Activated CD8-positive, alpha-beta T cell treated with anti-CD3 and anti-CD28 coated beads, Interleukin-2, amount 10 ng/mL, durations not matched to agents 7 days and 5 days (primary cell): ENCODE data around the gene WIPI1. TPM values are rescaled to one million over a fixed set of nuclear protein-coding genes. Genes with fewer than 3 reads are reported as not detected.

Source experiments
- ATAC-seq: fragments of 150-1000 bp; cut with Tn5 transposase; one replicate; pipeline ENCODE4 v1.10.0; 2021; ENCODE audit warnings: moderate library complexity
- CTCF ChIA-PET: fragments of 350-600 bp; sonication (Branson Sonifier 250); formaldehyde crosslinking; loops from one replicate; lab custom pipeline; 2021; ENCODE audit warnings: antibody characterized with exemption; lab: Charles Lee
- POLR2A ChIA-PET: fragments of 350-600 bp; sonication (Branson Sonifier 250); formaldehyde crosslinking; loops from one replicate; lab custom pipeline; 2021; ENCODE audit warnings: antibody characterized with exemption; lab: Charles Lee
- DNase-seq: peaks from one replicate; pipeline ENCODE4 v3.0.0-alpha.2; 2020
- H3K27ac Mint-ChIP-seq: one replicate; pipeline ENCODE4 v1.8.0; 2021; ENCODE audit warnings: mild to moderate bottlenecking, mixed read lengths
- H3K27me3 Mint-ChIP-seq: one replicate; pipeline ENCODE4 v1.8.0; 2021; ENCODE audit warnings: low read depth, mixed read lengths
- H3K36me3 Mint-ChIP-seq: one replicate; pipeline ENCODE4 v1.8.0; 2021; ENCODE audit warnings: low read depth, mixed read lengths
- H3K4me1 Mint-ChIP-seq: one replicate; pipeline ENCODE4 v1.8.0; 2021; ENCODE audit warnings: low read depth, mixed read lengths
- H3K4me3 Mint-ChIP-seq: one replicate; pipeline ENCODE4 v1.8.0; 2021; ENCODE audit warnings: mild to moderate bottlenecking, mixed read lengths
- H3K9me3 Mint-ChIP-seq: one replicate; pipeline ENCODE4 v1.8.0; 2022; ENCODE audit warnings: mixed read lengths; ENCODE audit not compliant: insufficient read depth
- total RNA-seq, 2 experiments: library from RNA; stranded (reverse); gene quantifications; one replicate each; pipeline ENCODE4 v1.2.3, GENCODE V29; 2021

The WIPI1 gene
- total RNA-seq, 2 experiments from 2014 or later = 40.8 to 41.4 TPM

DNA sequence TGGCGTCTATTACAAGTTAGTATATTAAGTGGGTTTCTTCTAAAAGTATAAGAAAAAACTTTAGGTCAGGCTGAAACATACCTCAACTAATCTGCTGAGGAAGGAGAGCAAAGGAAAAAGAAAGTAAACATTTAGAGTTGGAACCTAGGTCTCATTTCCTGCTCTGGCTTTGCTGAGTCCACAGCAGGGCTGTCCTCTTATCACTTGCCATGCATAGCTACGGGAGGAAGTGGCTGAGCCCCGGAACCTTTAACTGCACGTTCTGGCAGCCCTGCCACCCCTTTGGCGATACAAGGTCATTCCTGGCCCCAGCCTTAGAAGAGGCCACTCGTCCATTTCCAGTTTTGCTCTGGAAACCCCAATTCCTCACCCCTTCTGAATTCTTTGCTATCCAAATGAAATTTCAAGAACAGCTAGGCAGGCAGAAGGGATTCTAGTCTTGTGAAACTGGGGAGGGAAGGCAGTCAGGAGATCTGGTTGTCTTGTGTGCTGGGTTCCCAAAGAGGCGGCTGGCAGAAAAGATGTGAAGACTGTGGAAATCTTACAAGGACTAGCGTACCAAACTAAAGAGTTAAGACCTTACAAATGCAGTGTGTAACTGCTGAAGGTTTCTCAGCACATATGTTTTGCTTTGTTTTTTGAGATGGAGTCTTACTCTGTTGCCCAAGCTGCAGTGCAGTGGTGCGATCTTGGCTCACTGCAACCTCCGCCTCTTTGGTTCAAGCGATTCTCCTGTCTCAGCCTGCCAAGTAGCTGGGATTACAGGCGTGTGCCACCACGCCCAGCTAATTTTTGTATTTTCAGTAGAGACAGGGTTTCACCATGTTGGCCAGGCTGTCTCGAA is 19.1 kb downstream of the WIPI1 start:
- Mint-ChIP-seq H3K27ac (peak overlapping the region; percentile 91), H3K27me3 (no peaks in the 10 kb centered on the region), H3K9me3 (no peaks in the 10 kb centered on the region), H3K4me1 (peaks cover 57% of the 10 kb centered on the region), H3K4me3 (peak overlapping the region; percentile 72), H3K36me3 (peaks cover 65% of the 10 kb centered on the region)
- POLR2A ChIA-PET = interaction anchor here (0.6 to 3.5 kb wide), 12 partner anchors 18 to 610 kb away, joined by 3 to 23 read pairs (median 4); partner anchors contain the start of genes AMZ2, ARSG, KPNA2 and SLC16A6
- CTCF ChIA-PET = interaction anchor here (0.6 to 14.3 kb wide), 23 partner anchors 8 to 265 kb away, joined by 3 to 270 read pairs (median 8); partner anchors contain the start of genes AMZ2, ARSG and WIPI1
- DNase-seq (peak; percentile 78), ATAC-seq (peak; percentile 87)

DNA sequence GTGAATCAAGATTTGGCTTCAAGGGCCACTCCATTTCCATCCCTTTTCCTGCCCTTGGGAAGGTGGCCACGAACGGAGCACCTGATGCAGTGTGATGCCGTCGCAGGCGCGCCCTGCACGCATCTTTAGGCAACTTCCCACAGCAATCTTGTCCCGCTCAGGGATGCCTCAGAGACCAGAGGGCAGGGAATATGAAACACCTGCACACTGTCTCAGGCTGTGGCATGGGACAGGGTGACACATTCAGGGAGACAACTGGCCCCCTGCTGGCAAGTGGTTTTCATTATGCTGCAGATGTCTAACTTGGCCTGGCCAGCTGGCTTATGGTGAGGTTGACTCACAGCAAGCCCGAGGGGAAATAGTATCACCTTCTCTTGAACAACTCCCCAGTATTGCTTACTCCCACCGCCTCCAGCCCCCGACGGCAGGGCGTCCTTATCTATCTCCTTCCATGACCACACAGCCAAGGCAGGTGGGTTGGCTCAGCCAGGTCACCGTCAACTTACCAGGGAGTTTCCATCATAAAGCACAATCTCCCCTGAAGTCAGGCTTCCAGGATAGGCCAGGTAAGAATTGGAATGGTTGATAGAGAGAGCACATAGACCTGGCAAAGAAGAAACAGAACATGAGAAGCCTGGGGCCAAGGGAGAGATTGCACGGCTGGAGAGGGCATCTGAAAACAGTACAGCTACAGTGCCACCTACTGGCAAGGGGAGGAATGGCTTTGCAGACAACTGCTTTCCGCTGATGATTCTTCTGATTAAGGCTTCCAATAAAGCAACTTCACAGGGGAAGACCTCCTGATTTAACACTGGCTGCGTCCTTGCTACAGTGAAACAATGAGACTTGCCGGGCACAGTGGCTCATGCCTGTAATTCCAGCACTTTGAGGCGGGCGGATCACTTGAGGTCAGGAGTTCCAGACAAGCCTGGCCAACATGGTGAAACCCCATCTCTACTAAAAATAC is 21.1 kb downstream of the WIPI1 start:
- H3K27ac Mint-ChIP-seq = peak overlapping the region; percentile 91
- H3K4me3 Mint-ChIP-seq = peak overlapping the region; percentile 22
- ChIA-PET POLR2A (interaction anchor here (0.7 to 3.5 kb wide), 5 partner anchors 20 to 171 kb away, joined by 3 to 23 read pairs (median 11); partner anchors contain the start of genes ARSG, SLC16A6 and WIPI1), CTCF (interaction anchor here (0.6 to 14.3 kb wide), 49 partner anchors 10 to 378 kb away, joined by 3 to 270 read pairs (median 4); partner anchors contain the start of genes AMZ2, ARSG, PRKAR1A and WIPI1)
- DNase-seq (peak; percentile 92), ATAC-seq (peak; percentile 72)
- H3K4me1 Mint-ChIP-seq = peaks cover 56% of the 10 kb centered on the region
- no peaks in the 10 kb centered on the region for H3K27me3 Mint-ChIP-seq
- H3K36me3 Mint-ChIP-seq = peaks cover 74% of the 10 kb centered on the region
- no peaks in the 10 kb centered on the region for H3K9me3 Mint-ChIP-seq

- no peaks in the 10 kb centered on the region for H3K9me3 Mint-ChIP-seq
- no peak overlapping the region for H3K27ac Mint-ChIP-seq
Measured at GRCh38 chr17:68435361-68435760, 21.9 kb downstream of the WIPI1 start.

GRCh38 chr17:68433911-68434508 is 23.3 kb downstream of the WIPI1 start:
- ChIA-PET POLR2A (interaction anchor here (2.1 kb wide), 1 partner anchor 143 kb away, joined by 14 read pairs; the partner anchor contains the start of genes ARSG and SLC16A6), CTCF (interaction anchor here (4.9 to 14.3 kb wide), 3 partner anchors 24 to 172 kb away, joined by 29 to 270 read pairs (median 172); partner anchors contain the start of gene WIPI1)
- H3K27me3 Mint-ChIP-seq = no peaks in the 10 kb centered on the region
- no peak for DNase-seq
- H3K4me1 Mint-ChIP-seq = peaks cover 39% of the 10 kb centered on the region
- H3K36me3 Mint-ChIP-seq = peaks cover 77% of the 10 kb centered on the region
- no peak overlapping the region for H3K4me3 Mint-ChIP-seq
- ATAC-seq = no peak
- H3K27ac Mint-ChIP-seq = no peak overlapping the region
- H3K9me3 Mint-ChIP-seq = no peaks in the 10 kb centered on the region

More at GRCh38 chr17:68435361-68435760, 21.9 kb downstream of the WIPI1 start:
- Mint-ChIP-seq H3K36me3 (peaks cover 75% of the 10 kb centered on the region), H3K27me3 (no peaks in the 10 kb centered on the region), H3K4me3 (no peak overlapping the region), H3K4me1 (peaks cover 48% of the 10 kb centered on the region)
- ChIA-PET POLR2A (interaction anchor here (0.7 to 3.5 kb wide), 3 partner anchors 26 to 170 kb away, joined by 3 to 22 read pairs (median 11); partner anchors contain the start of genes ARSG and SLC16A6), CTCF (interaction anchor here (0.6 to 14.3 kb wide), 28 partner anchors 11 to 378 kb away, joined by 3 to 270 read pairs (median 6); partner anchors contain the start of genes AMZ2, ARSG, PRKAR1A and WIPI1)
- DNase-seq (no peak), ATAC-seq (no peak)

- peaks cover 31% of the 10 kb centered on the region for H3K4me1 Mint-ChIP-seq
Measured at GRCh38 chr17:68433211-68433610, 24.1 kb downstream of the WIPI1 start.

DNA sequence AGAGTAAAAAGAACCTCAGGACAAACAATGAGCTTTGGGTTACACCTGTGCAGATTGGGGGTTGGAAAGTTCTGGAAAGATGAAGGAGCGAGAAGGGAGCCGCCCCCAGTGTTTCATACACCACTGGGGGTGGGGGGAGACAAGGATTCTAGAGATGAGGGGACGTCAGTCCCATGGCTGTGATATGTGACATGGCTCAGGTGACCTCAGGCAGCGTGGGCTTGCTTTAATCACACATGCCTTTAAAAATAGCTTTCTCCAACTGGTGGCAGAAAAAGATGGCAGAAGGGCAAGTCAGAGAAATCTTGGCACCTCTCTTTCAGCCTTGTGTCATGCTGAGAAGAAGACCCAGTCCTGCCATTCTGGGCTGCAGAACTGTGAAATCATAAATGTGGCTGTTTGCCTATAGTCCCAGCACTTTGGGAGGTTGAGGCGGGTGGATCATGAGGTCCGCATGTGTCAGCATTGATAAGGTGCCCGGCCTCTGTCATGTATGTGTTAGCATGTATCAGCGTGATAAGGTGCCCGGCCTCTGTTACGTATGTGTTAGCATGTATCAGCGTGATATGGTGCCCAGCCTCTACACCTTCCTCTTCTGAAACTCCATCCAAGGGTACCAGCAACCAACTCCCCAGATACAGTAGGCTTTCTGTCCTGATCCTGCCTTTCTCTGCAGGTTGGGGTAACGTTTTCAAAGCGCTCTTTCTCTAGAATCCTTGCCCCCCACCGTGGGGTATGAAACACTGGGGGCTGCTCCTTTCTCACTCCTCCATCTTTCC is 25.0 kb downstream of the WIPI1 start:
- peaks cover 22% of the 10 kb centered on the region for H3K4me1 Mint-ChIP-seq
- CTCF ChIA-PET = interaction anchor here (0.6 to 9.7 kb wide), 36 partner anchors 10 to 264 kb away, joined by 3 to 172 read pairs (median 5); partner anchors contain the start of genes AMZ2, ARSG and SLC16A6
- no peaks in the 10 kb centered on the region for H3K27me3 Mint-ChIP-seq
- DNase-seq (no peak), ATAC-seq (no peak)
- H3K27ac Mint-ChIP-seq = peak overlapping the region; percentile 14
- no peak overlapping the region for H3K4me3 Mint-ChIP-seq
- peaks cover 72% of the 10 kb centered on the region for H3K36me3 Mint-ChIP-seq
- H3K9me3 Mint-ChIP-seq = no peaks in the 10 kb centered on the region
- POLR2A ChIA-PET = interaction anchor here (1.3 to 2.1 kb wide), 2 partner anchors 26 to 141 kb away, joined by 3 to 14 read pairs; partner anchors contain the start of genes ARSG and SLC16A6

More at GRCh38 chr17:68433211-68433610, 24.1 kb downstream of the WIPI1 start:
- ChIA-PET CTCF (interaction anchor here (0.6 to 9.7 kb wide), 11 partner anchors 19 to 252 kb away, joined by 3 to 172 read pairs (median 9); partner anchors contain the start of genes ARSG and SLC16A6), POLR2A (interaction anchor here (2.1 kb wide), 1 partner anchor 142 kb away, joined by 14 read pairs; the partner anchor contains the start of genes ARSG and SLC16A6)
- Mint-ChIP-seq H3K27ac (peak overlapping the region; percentile 74), H3K27me3 (no peaks in the 10 kb centered on the region), H3K4me3 (no peak overlapping the region), H3K9me3 (no peaks in the 10 kb centered on the region), H3K36me3 (peaks cover 79% of the 10 kb centered on the region)
- no peak for ATAC-seq
- no peak for DNase-seq

DNA sequence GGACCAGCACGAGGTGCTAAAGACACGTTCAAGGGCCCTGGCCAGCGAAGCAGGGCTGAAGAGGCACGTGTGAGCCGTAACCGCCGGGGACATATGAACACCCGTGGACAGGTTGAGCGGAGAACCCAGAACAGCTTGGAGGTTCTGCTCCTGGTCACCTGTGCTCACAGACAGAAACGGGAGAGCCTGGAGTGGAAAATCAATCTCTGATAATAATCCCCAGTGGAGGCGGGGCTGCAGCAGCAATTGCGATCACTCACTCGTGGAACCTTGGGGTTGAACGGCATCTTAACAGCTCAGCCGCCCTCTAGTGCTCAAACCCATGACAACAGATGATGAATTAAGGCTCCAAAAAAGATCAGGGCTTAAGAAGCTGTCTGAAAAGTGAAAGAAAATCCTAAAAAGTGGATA is 25.6 kb downstream of the WIPI1 start:
- H3K4me1 Mint-ChIP-seq = peaks cover 17% of the 10 kb centered on the region
- no peaks in the 10 kb centered on the region for H3K27me3 Mint-ChIP-seq
- no peaks in the 10 kb centered on the region for H3K9me3 Mint-ChIP-seq
- no peak overlapping the region for H3K4me3 Mint-ChIP-seq
- DNase-seq (peak; percentile 67), ATAC-seq (no peak)
- H3K27ac Mint-ChIP-seq = no peak overlapping the region
- peaks cover 73% of the 10 kb centered on the region for H3K36me3 Mint-ChIP-seq
- CTCF ChIA-PET = interaction anchor here (0.6 to 9.7 kb wide), 34 partner anchors 9 to 263 kb away, joined by 3 to 172 read pairs (median 5); partner anchors contain the start of genes AMZ2, ARSG and SLC16A6
- POLR2A ChIA-PET = interaction anchor here (1.3 to 2.1 kb wide), 2 partner anchors 27 to 140 kb away, joined by 3 to 14 read pairs; partner anchors contain the start of genes ARSG and SLC16A6

DNA sequence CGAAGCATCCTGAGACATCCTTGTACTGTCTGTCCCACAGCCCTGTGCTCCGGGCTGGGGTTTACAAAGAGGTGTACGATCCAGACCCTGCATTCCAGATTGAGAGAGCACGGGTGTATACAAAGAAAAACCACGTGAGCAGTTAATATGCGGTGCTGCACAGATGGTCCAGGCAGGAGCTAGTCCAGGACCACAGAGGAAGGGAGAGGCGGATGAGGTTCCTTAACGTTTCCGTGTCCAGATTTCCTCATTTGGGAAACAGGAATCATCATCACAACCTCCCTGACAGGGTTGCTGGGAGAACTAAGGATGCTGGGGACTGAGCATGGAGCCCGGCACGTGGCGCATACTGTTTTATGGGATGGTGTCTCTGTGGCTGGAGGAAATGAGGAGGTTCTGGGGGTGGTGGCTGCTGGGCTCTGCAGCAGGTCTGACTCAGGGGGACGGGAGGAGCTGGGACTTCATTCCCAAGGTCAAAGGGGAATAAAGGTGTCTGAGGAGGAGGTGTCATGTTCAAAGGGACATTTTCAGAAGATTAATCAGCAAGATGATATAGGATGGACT is 26.2 kb downstream of the WIPI1 start:
- Mint-ChIP-seq H3K9me3 (no peaks in the 10 kb centered on the region), H3K4me3 (no peak overlapping the region), H3K4me1 (peaks cover 11% of the 10 kb centered on the region), H3K27ac (peak overlapping the region; percentile 69), H3K36me3 (peaks cover 74% of the 10 kb centered on the region), H3K27me3 (no peaks in the 10 kb centered on the region)
- ATAC-seq (no peak), DNase-seq (no peak)
- ChIA-PET CTCF (interaction anchor here (1.0 to 9.7 kb wide), 23 partner anchors 8 to 263 kb away, joined by 3 to 172 read pairs (median 6); partner anchors contain the start of genes ARSG and SLC16A6), POLR2A (no interaction called here)

GRCh38 chr17:68429881-68430280 is 27.4 kb downstream of the WIPI1 start:
- ChIA-PET CTCF (interaction anchor here (3.8 to 9.7 kb wide), 2 partner anchors 140 to 168 kb away, joined by 21 to 172 read pairs; partner anchors contain the start of gene SLC16A6), POLR2A (no interaction called here)
- Mint-ChIP-seq H3K9me3 (no peaks in the 10 kb centered on the region), H3K27me3 (no peaks in the 10 kb centered on the region), H3K4me3 (no peak overlapping the region), H3K4me1 (peaks cover 6% of the 10 kb centered on the region), H3K27ac (no peak overlapping the region), H3K36me3 (peaks cover 71% of the 10 kb centered on the region)
- no peak for DNase-seq
- ATAC-seq = no peak
